Measurements from ENCODE around the gene LMCD1.

LMCD1 gene

DNA sequence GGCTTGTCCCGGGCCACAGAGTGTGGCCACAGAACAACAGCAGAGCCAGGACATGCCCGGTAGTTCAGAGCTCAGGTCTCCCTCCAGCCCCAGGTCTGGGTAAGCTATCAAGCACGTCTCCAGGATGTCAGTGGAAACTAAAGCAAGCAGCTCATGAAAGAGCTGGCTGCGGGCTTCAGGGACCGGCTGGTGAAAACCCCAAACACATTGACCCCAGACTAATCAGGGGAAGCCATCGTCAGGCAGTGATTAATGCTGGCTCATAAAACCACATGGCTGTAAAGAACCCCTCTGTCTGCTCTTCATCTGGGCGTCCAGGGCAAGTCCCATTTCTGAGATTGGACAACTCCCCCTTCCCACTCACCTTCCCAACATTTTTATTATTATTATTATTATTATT, 37.8 kb downstream of the LMCD1 start:
- DNase-seq: no peak

- DNase-seq: no peak
Observed at GRCh38 chr3:8540456-8540855, 38.8 kb downstream of the LMCD1 start.

DNA sequence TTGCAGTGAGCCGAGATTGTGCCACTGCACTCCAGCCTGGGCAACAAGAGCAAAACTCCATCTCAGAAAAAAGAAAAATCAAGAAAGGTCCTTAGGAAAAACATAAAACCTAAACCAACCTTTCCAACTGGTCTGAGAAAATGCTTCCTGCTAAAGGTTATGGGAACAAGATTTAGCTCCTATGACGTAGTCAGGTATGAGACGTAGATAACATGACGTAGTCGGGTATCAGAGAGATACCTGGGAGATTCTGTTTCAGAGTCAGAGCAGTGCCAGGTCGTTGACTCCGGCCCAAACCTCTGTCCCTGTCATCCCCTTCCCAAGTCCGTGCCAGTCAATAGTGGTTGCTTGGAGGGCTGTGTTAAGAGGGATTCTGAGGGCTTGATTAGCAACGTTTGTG, 39.9 kb downstream of the LMCD1 start:
- no peak for DNase-seq

GRCh38 chr3:8542190-8543135, 40.8 kb downstream of the LMCD1 start:
- DNase-seq: no peak

GRCh38 chr3:8546609-8547008, 45.0 kb downstream of the LMCD1 start:
- DNase-seq: no peak

DNA sequence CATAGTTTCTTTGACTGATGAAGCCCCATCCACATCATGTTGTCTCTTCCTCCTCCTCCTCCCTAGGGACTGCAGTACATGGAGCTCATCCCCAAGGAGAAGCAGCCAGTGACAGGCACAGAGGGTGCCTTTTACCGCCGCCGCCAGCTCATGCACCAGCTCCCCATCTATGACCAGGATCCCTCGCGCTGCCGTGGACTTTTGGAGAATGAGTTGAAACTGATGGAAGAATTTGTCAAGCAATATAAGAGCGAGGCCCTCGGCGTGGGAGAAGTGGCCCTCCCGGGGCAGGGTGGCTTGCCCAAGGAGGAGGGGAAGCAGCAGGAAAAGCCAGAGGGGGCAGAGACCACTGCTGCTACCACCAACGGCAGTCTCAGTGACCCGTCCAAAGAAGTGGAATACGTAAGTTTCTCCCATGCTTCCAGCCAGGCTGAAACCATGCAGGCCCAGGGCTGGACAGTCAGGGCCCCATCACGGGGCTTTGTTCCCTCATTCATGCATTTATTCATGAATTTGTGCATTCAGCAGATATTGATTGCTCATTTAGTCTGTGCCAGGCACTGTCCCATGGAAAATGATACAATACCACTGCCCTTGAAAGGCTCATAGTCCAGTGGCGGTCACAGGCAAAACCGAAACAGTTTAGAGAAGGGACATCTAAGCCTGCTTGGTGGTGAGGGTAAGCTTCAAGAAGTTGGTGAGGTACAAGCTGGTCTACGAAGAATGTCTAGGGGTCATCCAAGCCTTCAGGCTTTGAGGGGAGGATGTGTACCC, 47.1 kb downstream of the LMCD1 start:
- no peak for DNase-seq

- DNase-seq: no peak
Observed at GRCh38 chr3:8549354-8549753, 47.7 kb downstream of the LMCD1 start.

GRCh38 chr3:8550611-8551010, 49.0 kb downstream of the LMCD1 start:
- DNase-seq: no peak

- DNase-seq: no peak
Observed at GRCh38 chr3:8552223-8552762, 50.7 kb downstream of the LMCD1 start.

DNA sequence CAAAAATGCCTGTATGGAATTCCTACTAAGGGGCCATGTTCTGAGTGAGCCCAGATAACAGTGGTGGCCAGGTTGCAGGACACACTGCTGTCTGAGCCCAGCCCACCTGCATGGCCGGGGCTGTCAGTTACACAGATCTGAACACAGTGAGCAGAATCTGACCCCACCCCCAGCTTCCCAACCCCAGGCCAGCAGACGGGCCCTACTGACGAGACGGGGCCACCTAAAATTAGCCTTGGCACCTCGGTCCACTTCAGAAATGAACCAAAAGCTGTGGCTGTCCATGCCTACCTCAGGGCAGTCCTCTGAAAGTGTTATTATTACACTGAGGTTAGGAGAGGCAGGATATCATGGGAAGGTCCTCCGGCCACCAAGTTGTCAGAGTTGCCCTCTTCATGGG, 51.8 kb downstream of the LMCD1 start:
- no peak for DNase-seq

DNA sequence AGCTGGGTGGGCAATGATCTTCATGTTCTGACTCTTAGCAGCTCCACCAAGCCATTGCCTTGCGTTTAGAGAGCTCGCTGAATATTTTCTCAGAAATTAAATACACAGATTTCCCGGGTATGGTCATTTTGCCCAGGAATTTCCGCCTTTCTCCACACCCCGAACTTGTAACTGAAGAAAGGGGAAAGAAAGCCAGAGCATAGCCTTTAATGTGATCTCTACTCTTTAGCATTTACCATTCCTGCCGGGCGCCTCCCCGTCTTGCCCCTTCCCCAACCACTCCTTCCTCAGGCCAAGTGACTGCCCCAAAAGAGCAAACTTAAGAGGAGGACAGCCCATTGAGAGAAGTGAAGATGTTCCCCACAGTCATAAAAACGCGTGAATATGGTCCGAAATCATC, 53.1 kb downstream of the LMCD1 start:
- no peak for DNase-seq

DNA sequence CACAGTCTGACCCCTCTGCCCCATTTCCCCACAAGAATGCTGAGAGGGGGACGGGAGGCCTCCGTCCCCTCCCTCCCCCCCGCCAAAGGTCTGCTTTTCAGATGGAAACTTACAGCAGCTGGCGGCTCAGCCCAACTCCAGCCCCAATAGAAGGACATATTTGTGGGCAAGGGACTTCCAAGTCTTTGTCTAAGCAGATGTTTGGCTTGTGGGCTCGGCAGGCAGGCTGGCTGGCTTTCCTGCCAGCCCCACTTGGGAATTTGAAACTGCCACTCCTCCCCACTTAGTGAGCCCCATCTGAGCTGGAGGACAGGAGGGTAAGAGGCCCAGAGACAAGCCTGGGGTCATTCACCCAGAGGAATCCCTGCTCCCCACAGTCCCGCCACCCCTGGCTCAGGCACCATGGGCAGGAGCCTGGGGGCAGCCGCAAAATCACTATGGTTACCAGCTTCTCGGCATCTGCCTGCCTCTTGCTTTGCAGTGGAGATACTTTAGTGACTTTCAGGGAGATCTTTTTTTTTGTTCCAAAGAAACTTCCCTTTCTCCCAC, 53.6 kb downstream of the LMCD1 start:
- no peak for DNase-seq

GRCh38 chr3:8555725-8556472, 54.3 kb downstream of the LMCD1 start:
- DNase-seq: no peak

DNA sequence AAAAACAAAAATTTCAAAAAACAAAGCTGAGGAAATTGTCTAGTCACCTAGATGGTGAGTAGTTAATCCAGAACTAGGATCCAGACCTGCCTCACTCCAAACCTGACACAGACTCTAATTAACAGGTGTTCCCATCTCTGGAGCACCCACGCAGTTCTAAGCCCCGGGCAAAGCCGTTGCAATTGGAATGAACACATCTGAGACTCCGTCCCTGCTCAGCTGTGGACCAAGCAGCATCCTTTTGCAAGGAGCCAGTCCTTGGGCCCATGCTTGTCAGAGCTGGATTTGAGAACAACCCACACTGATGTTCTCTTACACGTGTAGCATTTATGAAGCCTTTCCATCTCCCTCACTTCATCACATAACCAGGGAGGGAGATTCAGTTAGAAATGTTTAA, 54.8 kb downstream of the LMCD1 start:
- no peak for DNase-seq

DNA sequence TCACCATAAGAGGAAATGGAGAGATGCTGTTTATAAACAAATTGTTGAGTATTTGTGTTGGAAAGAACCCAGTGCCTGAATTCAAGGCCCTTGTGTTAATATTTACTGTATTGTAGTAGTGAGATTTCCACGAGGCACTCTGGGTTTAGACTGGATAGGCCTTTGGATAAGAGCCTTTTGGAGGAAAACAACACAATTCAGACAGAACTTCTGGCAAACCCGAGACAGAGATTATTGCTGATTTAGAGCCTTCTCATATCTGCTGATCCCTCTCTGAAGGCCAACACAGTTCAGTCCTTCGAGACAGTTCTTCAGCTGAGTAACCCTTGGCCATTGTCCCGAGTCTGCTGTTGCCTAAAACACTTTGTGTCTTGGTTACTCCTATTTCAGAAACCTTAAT, 55.7 kb downstream of the LMCD1 start:
- no peak for DNase-seq

DNA sequence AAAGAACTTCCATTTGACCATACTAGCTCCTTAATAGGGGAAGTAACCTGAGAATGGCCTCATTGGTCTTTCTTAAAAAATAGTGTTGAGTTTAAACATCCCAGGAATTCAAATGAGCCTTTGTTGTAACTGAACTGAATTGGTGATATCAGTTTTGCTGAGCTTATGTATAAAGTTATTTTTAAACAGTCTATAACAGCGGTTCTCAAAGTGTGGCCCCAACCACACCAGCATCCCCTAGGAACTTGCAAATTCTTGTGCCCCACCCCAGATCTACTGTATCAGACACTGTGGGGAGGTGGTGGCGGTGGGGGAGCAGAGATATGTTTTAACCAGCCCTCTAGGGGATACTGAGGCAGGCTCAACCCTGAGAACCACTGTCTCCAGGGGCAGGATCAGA, 57.0 kb downstream of the LMCD1 start:
- DNase-seq: no peak

DNA sequence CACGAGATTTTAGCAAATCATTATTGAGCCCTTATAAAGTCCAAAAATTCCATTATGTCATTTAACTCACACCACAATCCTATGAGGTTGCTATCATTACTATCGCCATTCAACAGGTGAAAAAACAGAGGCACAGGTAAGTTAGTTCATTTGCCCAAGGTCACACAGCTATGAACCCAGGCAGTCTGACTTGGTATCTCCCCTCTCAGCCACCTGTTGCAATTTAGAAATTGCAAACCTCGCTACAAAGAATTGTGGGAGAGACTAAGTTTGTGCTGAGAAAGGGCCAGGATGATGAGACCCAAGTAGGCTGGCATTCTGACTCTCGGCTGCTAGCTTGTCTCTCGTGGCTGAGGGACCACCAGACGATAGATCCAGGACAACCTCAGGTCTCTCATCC, 57.7 kb downstream of the LMCD1 start:
- DNase-seq: no peak

DNA sequence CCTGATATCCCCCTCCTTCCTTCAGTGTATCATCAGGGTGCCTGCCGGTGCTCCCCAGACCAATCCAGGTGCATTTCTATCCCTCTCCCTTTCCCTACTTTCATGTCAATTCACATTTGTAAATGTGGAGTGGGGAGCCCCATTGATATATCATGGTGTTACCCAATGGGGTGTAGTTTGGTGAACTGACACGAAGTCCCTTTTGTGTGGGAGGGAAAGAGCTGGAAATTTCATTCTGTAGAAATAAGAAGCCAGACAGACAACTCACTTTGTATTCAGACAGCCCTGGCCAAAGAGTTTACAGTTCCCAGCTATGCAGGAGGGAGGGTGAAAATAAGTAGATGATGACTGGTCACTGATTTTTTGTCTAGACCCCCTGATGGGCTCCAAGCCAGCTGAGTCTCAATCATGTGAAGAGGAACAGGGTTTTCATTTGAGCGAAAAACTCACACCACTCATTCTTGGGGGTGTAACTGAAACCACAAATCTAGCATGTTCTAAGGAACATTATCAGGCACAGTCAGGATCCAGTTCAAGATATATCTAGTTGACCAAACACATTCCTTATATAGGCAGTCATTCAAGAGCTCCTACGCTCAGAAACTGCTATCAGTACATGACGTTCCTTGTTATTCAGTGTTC, 58.9 kb downstream of the LMCD1 start:
- no peak for DNase-seq

GRCh38 chr3:8561370-8561769, 59.7 kb downstream of the LMCD1 start:
- no peak for DNase-seq

GRCh38 chr3:8562081-8562595, 60.5 kb downstream of the LMCD1 start:
- DNase-seq: no peak

- DNase-seq: no peak
Observed at GRCh38 chr3:8563146-8563545, 61.5 kb downstream of the LMCD1 start.

DNA sequence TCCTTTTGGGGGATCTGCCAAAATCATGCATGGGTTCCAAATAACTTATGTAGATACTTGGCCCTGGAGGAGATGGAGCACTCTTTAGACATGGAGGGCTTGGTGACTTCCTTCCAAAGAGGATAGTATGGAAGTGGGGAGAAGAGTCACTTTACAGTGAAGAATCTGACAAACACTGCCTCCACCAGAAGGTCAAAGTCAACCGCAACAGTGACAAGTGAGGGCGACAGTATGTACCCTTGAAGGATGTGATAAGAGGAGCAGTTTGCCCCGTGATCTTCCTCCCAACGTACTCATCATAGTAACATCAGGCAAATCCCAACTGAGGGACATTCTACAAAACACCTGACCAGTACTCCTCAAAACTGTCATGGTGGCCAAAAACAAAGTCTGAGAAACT, 62.0 kb downstream of the LMCD1 start:
- DNase-seq: no peak

Measured in CD4-positive, alpha-beta T cell treated with Interleukin-17A for 1 hour (primary cell).